ENCODE measurements around the gene ZBTB39. TPM values are rescaled to one million over a fixed set of nuclear protein-coding genes. Genes with fewer than 3 reads are reported as not detected.
"Not testable (repeated sequence)": the region's sequence is repeated elsewhere in the genome, so short reads cannot be mapped to it uniquely, and the experiment has no call there.

The ZBTB39 gene
- total RNA-seq, 1 donor from 2014 or later, result 21.1 TPM

DNA sequence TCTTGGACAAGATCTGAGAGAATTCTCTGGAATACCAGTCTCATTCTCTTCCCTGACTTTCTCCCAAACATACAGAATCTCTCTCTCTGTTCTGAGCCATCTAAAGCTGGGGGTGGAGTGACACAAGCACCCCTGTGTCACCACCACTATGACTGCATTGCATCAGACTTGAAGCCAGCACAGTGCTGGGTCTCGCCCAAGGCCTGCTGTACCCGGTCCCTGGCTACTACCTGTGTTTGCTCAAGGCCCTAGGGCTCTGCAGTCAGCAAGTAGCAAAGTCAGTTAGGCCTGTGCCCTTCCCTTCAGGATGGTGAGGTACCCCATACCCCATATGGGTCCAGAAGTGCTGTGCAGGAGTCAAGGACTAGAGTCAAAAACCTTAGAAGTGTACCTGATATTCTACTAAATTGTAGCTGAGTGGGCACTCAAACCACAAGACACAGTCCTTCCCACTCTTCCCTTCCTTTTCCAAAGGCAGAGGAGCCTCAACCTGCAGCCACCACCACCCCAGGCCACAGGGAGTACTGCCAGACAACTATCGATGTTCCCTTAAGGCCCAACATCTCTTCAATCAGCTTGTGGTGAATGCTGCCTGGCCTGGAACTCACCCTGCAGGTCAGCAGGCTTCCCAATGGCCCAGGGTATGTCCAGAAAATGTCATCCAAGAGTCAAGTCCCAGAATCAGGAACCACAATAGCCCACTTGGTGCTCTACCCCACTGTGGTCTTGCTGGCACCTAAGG is 27.8 kb downstream of the ZBTB39 start:
- no peaks in the 10 kb centered on the region for H3K79me2 ChIP-seq (ENCODE audit: low read depth)
- no peaks in the 10 kb centered on the region for H3K4me1 ChIP-seq
- H3K9ac ChIP-seq, result no peak overlapping the region
- no peaks in the 10 kb centered on the region for H3K27me3 Mint-ChIP-seq (ENCODE audit: insufficient read depth, low read depth)
- H3K9me3 Mint-ChIP-seq, result no peaks in the 10 kb centered on the region
- no peaks in the 10 kb centered on the region for H3K36me3 ChIP-seq
- TF ChIP-seq EZH2phosphoT487 (IDR thresholded peaks at IDR 0.05) (no peak), EZH2 (IDR thresholded peaks at IDR 0.05) (no peak)
- TF ChIP-seq, protein P1, sequence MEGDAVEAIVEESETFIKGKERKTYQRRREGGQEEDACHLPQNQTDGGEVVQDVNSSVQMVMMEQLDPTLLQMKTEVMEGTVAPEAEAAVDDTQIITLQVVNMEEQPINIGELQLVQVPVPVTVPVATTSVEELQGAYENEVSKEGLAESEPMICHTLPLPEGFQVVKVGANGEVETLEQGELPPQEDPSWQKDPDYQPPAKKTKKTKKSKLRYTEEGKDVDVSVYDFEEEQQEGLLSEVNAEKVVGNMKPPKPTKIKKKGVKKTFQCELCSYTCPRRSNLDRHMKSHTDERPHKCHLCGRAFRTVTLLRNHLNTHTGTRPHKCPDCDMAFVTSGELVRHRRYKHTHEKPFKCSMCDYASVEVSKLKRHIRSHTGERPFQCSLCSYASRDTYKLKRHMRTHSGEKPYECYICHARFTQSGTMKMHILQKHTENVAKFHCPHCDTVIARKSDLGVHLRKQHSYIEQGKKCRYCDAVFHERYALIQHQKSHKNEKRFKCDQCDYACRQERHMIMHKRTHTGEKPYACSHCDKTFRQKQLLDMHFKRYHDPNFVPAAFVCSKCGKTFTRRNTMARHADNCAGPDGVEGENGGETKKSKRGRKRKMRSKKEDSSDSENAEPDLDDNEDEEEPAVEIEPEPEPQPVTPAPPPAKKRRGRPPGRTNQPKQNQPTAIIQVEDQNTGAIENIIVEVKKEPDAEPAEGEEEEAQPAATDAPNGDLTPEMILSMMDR (IDR thresholded peaks at IDR 0.05), result no peak
- no peak overlapping the region for H3K4me3 ChIP-seq
- H3F3A ChIP-seq (ENCODE audit: low read depth), result no peaks in the 10 kb centered on the region
- H3K27ac ChIP-seq, result no peak overlapping the region
- no peaks in the 10 kb centered on the region for H3K27me3 ChIP-seq
- H3K27ac Mint-ChIP-seq, result no peak overlapping the region
- no peak overlapping the region for H2AFZ ChIP-seq (replicated peaks)
- no peaks in the 10 kb centered on the region for H3K36me3 Mint-ChIP-seq
- H3K9me3 ChIP-seq (ENCODE audit: low read depth), result no peaks in the 10 kb centered on the region
- H4K20me1 ChIP-seq (ENCODE audit: low read depth), result no peaks in the 10 kb centered on the region
- DNase-seq (ENCODE audit: low spot score), result no peak
- no peaks in the 10 kb centered on the region for H3K4me1 Mint-ChIP-seq
- H3K4me2 ChIP-seq, result no peak overlapping the region
- H3K4me3 Mint-ChIP-seq, result no peak overlapping the region

DNA sequence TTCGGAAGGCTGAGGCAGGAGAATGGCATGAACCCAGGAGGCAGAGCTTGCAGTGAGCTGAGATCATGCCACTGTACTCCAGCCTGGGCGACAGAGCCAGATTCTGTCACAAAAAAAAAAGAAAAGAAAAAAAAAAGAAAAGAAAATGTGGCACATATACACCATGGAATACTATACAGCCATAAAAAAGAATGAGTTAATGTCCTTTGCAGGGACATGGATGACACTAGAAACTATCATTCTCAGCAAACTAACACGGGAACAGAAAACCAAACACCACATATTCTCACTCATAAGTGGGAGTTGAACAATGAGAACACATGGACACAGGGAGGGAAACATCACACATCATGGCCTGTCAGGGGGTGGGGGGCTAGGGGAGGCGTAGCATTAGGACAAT is 29.0 kb downstream of the ZBTB39 start:
- H2AFZ ChIP-seq (replicated peaks); H3K4me1 Mint-ChIP-seq; H3K79me2 ChIP-seq (ENCODE audit: low read depth); H3K27me3 Mint-ChIP-seq (ENCODE audit: insufficient read depth, low read depth); H3K4me1 ChIP-seq; H4K20me1 ChIP-seq (ENCODE audit: low read depth); H3K4me3 Mint-ChIP-seq; H3F3A ChIP-seq (ENCODE audit: low read depth); H3K36me3 Mint-ChIP-seq; H3K4me3 ChIP-seq; H3K27me3 ChIP-seq; H3K36me3 ChIP-seq; H3K27ac ChIP-seq; DNase-seq (ENCODE audit: low spot score); H3K9me3 Mint-ChIP-seq; H3K9ac ChIP-seq; H3K9me3 ChIP-seq (ENCODE audit: low read depth); H3K4me2 ChIP-seq; H3K27ac Mint-ChIP-seq: not testable (repeated sequence)

DNA sequence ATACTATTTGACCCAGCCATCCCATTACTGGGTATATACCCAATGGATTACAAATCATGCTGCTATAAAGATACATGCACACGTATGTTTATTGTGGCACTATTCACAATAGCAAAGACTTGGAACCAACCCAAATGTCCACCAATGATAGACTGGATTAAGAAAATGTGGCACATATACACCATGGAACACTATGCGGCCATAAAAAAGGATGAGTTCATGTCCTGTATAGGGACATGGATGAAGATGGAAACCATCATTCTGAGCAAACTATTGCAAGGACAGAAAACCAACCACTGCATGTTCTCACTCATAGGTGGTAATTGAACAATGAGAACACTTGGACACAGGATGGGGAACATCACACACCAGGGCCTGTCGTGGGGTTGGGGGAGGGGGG is 32.1 kb downstream of the ZBTB39 start:
- H3F3A ChIP-seq (ENCODE audit: low read depth); H3K79me2 ChIP-seq (ENCODE audit: low read depth); H2AFZ ChIP-seq (replicated peaks); H3K4me2 ChIP-seq; H3K9me3 Mint-ChIP-seq; H3K27me3 Mint-ChIP-seq (ENCODE audit: insufficient read depth, low read depth); H3K4me1 ChIP-seq; H3K9me3 ChIP-seq (ENCODE audit: low read depth); H3K4me3 Mint-ChIP-seq; DNase-seq (ENCODE audit: low spot score); H3K27ac ChIP-seq; H3K4me1 Mint-ChIP-seq; H3K9ac ChIP-seq; H3K36me3 ChIP-seq; H3K27ac Mint-ChIP-seq; H3K4me3 ChIP-seq; H4K20me1 ChIP-seq (ENCODE audit: low read depth); H3K36me3 Mint-ChIP-seq; H3K27me3 ChIP-seq: not testable (repeated sequence)

DNA sequence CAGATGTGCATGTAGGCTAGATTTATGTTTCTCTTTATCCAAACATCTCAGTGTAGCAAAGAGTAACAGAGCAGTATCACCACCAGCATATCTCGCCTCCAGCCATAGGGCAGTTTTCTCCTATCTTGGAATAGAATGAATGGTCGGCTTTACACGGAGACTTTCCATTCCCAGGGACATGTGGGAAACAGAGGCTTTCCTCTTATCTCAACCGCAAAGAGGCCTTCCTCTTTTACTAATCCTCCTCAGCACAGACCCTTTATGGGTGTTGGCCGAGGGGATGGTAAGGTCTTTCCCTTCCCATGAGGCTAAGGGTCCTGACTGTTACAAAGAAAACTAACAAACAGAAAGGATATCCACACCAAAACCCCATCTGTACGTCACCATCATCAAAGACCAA is 37.4 kb downstream of the ZBTB39 start:
- not testable (repeated sequence) for H4K20me1 ChIP-seq (ENCODE audit: low read depth); H3K4me2 ChIP-seq
- H3K9me3 Mint-ChIP-seq, result peaks cover 20% of the 10 kb centered on the region

DNA sequence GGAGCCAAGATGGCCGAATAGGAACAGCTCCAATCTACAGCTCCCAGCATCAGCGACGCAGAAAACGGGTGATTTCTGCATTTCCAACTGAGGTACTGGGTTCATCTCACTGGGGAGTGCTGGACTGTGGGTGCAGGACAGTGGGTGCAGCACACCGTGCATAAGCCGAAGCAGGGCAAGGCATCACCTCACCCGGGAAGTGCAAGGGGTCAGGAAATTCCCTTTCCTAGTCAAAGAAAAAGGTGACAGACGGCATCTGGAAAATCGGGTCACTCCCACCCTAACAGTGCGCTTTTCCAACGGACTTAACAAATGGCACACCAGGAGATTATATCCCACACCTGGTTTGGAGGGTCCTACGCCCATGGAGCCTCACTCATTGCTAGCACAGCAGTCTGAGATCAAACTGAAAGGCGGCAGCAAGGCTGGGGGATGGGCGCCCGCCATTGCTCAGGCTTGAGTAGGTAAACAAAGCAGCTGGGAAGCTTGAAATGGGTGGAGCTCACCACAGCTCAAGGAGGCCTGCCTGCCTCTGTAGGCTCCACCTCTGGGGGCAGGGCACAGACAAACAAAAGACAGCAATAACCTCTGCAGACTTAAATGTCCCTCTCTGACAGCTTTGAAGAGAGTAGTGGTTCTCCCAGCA is 40.2 kb downstream of the ZBTB39 start:
- H3K4me3 Mint-ChIP-seq; H4K20me1 ChIP-seq (ENCODE audit: low read depth); H3K4me3 ChIP-seq; H2AFZ ChIP-seq (replicated peaks); H3K36me3 ChIP-seq; H3K27ac ChIP-seq; H3K27ac Mint-ChIP-seq; H3K4me1 Mint-ChIP-seq; DNase-seq (ENCODE audit: low spot score); H3K4me1 ChIP-seq; H3K36me3 Mint-ChIP-seq; H3K27me3 ChIP-seq; H3K4me2 ChIP-seq; H3K79me2 ChIP-seq (ENCODE audit: low read depth); H3K9me3 ChIP-seq (ENCODE audit: low read depth); H3F3A ChIP-seq (ENCODE audit: low read depth); H3K9ac ChIP-seq: not testable (repeated sequence)
- Mint-ChIP-seq H3K9me3 (peaks cover 29% of the 10 kb centered on the region), H3K27me3 (ENCODE audit: insufficient read depth, low read depth) (peaks cover 12% of the 10 kb centered on the region)

More for the DNA sequence above, 37.4 kb downstream of the ZBTB39 start:
- peak overlapping the region; percentile 8 for H3K27ac Mint-ChIP-seq
- H3K27ac ChIP-seq; H3K4me3 ChIP-seq; H3K36me3 Mint-ChIP-seq; H3K9ac ChIP-seq; H3K27me3 ChIP-seq; H3K27me3 Mint-ChIP-seq (ENCODE audit: insufficient read depth, low read depth); H3K4me3 Mint-ChIP-seq; H3K4me1 Mint-ChIP-seq; H3K36me3 ChIP-seq; DNase-seq (ENCODE audit: low spot score); H3K79me2 ChIP-seq (ENCODE audit: low read depth); H3F3A ChIP-seq (ENCODE audit: low read depth); H3K9me3 ChIP-seq (ENCODE audit: low read depth); H2AFZ ChIP-seq (replicated peaks); H3K4me1 ChIP-seq: not testable (repeated sequence)

DNA sequence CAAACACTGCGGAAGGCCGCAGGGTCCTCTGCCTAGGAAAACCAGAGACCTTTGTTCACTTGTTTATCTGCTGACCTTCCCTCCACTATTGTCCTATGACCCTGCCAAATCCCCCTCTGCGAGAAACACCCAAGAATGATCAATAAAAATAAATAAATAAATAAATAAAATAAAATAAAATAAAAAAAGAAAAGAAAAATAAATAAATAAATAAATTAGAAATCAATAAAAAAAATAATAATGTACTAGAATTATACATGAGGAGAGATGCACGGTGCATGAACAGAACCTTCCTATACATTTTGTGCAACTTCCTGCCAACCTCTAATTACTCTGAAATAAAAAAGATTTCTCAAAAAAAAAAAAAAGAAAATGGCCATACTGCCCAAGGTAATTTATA is 41.2 kb downstream of the ZBTB39 start:
- not testable (repeated sequence) for H3K27ac Mint-ChIP-seq; H3K4me2 ChIP-seq; H3K27ac ChIP-seq; H3K27me3 ChIP-seq; H3K36me3 ChIP-seq; DNase-seq (ENCODE audit: low spot score); H3K36me3 Mint-ChIP-seq; H3K4me1 ChIP-seq; H3K79me2 ChIP-seq (ENCODE audit: low read depth); H4K20me1 ChIP-seq (ENCODE audit: low read depth); H3K4me1 Mint-ChIP-seq; H3K4me3 Mint-ChIP-seq; H3F3A ChIP-seq (ENCODE audit: low read depth); H2AFZ ChIP-seq (replicated peaks); H3K4me3 ChIP-seq; H3K9ac ChIP-seq; H3K9me3 ChIP-seq (ENCODE audit: low read depth)
- H3K9me3 Mint-ChIP-seq, result peaks cover 32% of the 10 kb centered on the region
- peaks cover 12% of the 10 kb centered on the region for H3K27me3 Mint-ChIP-seq (ENCODE audit: insufficient read depth, low read depth)

DNA sequence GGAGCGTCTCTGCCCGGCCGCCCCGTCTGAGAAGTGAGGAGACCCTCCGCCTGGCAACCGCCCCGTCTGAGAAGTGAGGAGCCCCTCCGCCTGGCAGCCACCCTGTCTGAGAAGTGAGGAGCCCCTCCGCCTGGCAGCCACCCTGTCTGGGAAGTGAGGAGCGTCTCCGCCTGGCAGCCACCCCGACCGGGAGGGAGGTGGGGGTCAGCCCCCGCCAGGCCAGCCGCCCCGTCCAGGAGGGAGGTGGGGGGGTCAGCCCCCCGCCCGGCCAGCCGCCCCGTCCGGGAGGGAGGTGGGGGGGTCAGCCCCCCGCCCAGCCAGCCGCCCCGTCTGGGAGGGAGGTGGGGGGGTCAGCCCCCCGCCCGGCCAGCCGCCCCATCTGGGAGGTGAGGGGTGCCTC is 42.8 kb downstream of the ZBTB39 start:
- not testable (repeated sequence) for H3K9ac ChIP-seq; H3K4me3 Mint-ChIP-seq; H3K9me3 ChIP-seq (ENCODE audit: low read depth); DNase-seq (ENCODE audit: low spot score); H3K79me2 ChIP-seq (ENCODE audit: low read depth); H4K20me1 ChIP-seq (ENCODE audit: low read depth); H3K27ac Mint-ChIP-seq; H3K36me3 Mint-ChIP-seq; H3K27me3 ChIP-seq; H3K27ac ChIP-seq; H3K4me3 ChIP-seq; H3K4me1 ChIP-seq; H3K4me1 Mint-ChIP-seq; H3K36me3 ChIP-seq; H3F3A ChIP-seq (ENCODE audit: low read depth); H2AFZ ChIP-seq (replicated peaks); H3K4me2 ChIP-seq
- Mint-ChIP-seq H3K9me3 (peaks cover 35% of the 10 kb centered on the region), H3K27me3 (ENCODE audit: insufficient read depth, low read depth) (peaks cover 11% of the 10 kb centered on the region)
